IPS-15b (cell line): ENCODE results near the gene ELP4.

Experiments
- H3K27me3 ChIP-seq: one replicate; pipeline ENCODE4 v1.6.1; 2013; ENCODE audit warnings: low read length; ENCODE audit not compliant: control insufficient read depth, insufficient read depth
- H3K36me3 ChIP-seq: one replicate; pipeline ENCODE4 v1.6.1; 2013; ENCODE audit warnings: low read length; ENCODE audit not compliant: control insufficient read depth, insufficient read depth
- H3K4me1 ChIP-seq: one replicate; pipeline ENCODE4 v1.6.1; 2013; ENCODE audit warnings: mild to moderate bottlenecking, low read length; ENCODE audit not compliant: control insufficient read depth, insufficient read depth
- H3K4me3 ChIP-seq: one replicate; pipeline ENCODE4 v1.5.1; 2013; ENCODE audit warnings: low read depth, low read length
- H3K9ac ChIP-seq: one replicate; pipeline ENCODE4 v1.6.1; 2013; ENCODE audit warnings: low read depth, mild to moderate bottlenecking, low read length
- H3K9me3 ChIP-seq: one replicate; pipeline ENCODE4 v1.6.1; 2013; ENCODE audit warnings: mild to moderate bottlenecking, low read length; ENCODE audit not compliant: control insufficient read depth, insufficient read depth

Gene ELP4

GRCh38 chr11:31798057-31798553 lies 288.5 kb downstream of the ELP4 start:
- Histone ChIP-seq H3K4me1 (peaks cover 5% of the 10 kb centered on the region), H3K4me3 (peak overlapping the region; percentile 67), H3K27me3 (peaks cover 98% of the 10 kb centered on the region), H3K9me3 (no peaks in the 10 kb centered on the region), H3K9ac (no peak overlapping the region), H3K36me3 (no peaks in the 10 kb centered on the region)

GRCh38 chr11:31798554-31799434 lies 289.2 kb downstream of the ELP4 start:
- peak overlapping the region; percentile 67 for H3K4me3 ChIP-seq
- peaks cover 5% of the 10 kb centered on the region for H3K4me1 ChIP-seq
- H3K36me3 ChIP-seq: no peaks in the 10 kb centered on the region
- no peak overlapping the region for H3K9ac ChIP-seq
- no peaks in the 10 kb centered on the region for H3K9me3 ChIP-seq
- peaks cover 98% of the 10 kb centered on the region for H3K27me3 ChIP-seq

- Histone ChIP-seq H3K27me3 (peaks cover 99% of the 10 kb centered on the region), H3K4me1 (peaks cover 8% of the 10 kb centered on the region), H3K9ac (no peak overlapping the region), H3K9me3 (no peaks in the 10 kb centered on the region), H3K4me3 (peak overlapping the region; percentile 67), H3K36me3 (no peaks in the 10 kb centered on the region)
These were observed 290.1 kb downstream of the ELP4 start for GRCh38 chr11:31799435-31800397.

- Histone ChIP-seq H3K36me3 (no peaks in the 10 kb centered on the region), H3K9ac (no peak overlapping the region), H3K9me3 (no peaks in the 10 kb centered on the region), H3K4me1 (peaks cover 8% of the 10 kb centered on the region), H3K4me3 (peak overlapping the region; percentile 11), H3K27me3 (peaks cover 99% of the 10 kb centered on the region)
These were observed 291.1 kb downstream of the ELP4 start for GRCh38 chr11:31800398-31801265.

- Histone ChIP-seq H3K9me3 (no peaks in the 10 kb centered on the region), H3K27me3 (peaks cover 99% of the 10 kb centered on the region), H3K36me3 (no peaks in the 10 kb centered on the region)
These were observed 291.7 kb downstream of the ELP4 start for GRCh38 chr11:31801298-31801702.

GRCh38 chr11:31802000-31802551 lies 292.5 kb downstream of the ELP4 start:
- peaks cover 8% of the 10 kb centered on the region for H3K4me1 ChIP-seq
- H3K36me3 ChIP-seq: no peaks in the 10 kb centered on the region
- no peaks in the 10 kb centered on the region for H3K9me3 ChIP-seq
- no peak overlapping the region for H3K4me3 ChIP-seq
- H3K27me3 ChIP-seq: peaks cover 100% of the 10 kb centered on the region
- H3K9ac ChIP-seq: no peak overlapping the region

More at GRCh38 chr11:31801298-31801702, 291.7 kb downstream of the ELP4 start:
- Histone ChIP-seq H3K9ac (no peak overlapping the region), H3K4me3 (peak overlapping the region; percentile 11), H3K4me1 (peaks cover 8% of the 10 kb centered on the region)

- Histone ChIP-seq H3K27me3 (peaks cover 100% of the 10 kb centered on the region), H3K9ac (no peak overlapping the region), H3K9me3 (no peaks in the 10 kb centered on the region), H3K4me1 (peaks cover 12% of the 10 kb centered on the region), H3K4me3 (no peak overlapping the region), H3K36me3 (no peaks in the 10 kb centered on the region)
These were observed 293.0 kb downstream of the ELP4 start for GRCh38 chr11:31802609-31802989.

- peaks cover 100% of the 10 kb centered on the region for H3K27me3 ChIP-seq
- H3K4me3 ChIP-seq: peak overlapping the region; percentile 45
- no peaks in the 10 kb centered on the region for H3K36me3 ChIP-seq
These were observed 293.6 kb downstream of the ELP4 start for GRCh38 chr11:31802990-31803812.

GRCh38 chr11:31803813-31804311 lies 294.3 kb downstream of the ELP4 start:
- H3K27me3 ChIP-seq: peaks cover 100% of the 10 kb centered on the region
- H3K36me3 ChIP-seq: no peaks in the 10 kb centered on the region
- no peak overlapping the region for H3K9ac ChIP-seq
- no peaks in the 10 kb centered on the region for H3K9me3 ChIP-seq
- H3K4me3 ChIP-seq: peak overlapping the region; percentile 45
- peaks cover 17% of the 10 kb centered on the region for H3K4me1 ChIP-seq

More at GRCh38 chr11:31802990-31803812, 293.6 kb downstream of the ELP4 start:
- H3K9me3 ChIP-seq: no peaks in the 10 kb centered on the region
- H3K9ac ChIP-seq: no peak overlapping the region
- H3K4me1 ChIP-seq: peaks cover 13% of the 10 kb centered on the region
